WTC11 (cell line): Measurements from ENCODE around the gene BCL11B. TPM values are rescaled to one million over a fixed set of nuclear protein-coding genes. Genes with fewer than 3 reads are reported as not detected.
A peak's percentile ranks its signal among the peaks of the same experiment; 100 is the strongest.

ENCODE experiments used
- ATAC-seq: fragments of 200-7000 bp; cut with Tn5 transposase; 2 replicates; pipeline ENCODE4 v1.10.0; 2021; ENCODE audit warnings: mild to moderate bottlenecking, moderate library complexity
- CTCF ChIA-PET: fragments of 300-600 bp; sonication (Branson Sonifier 250); formaldehyde crosslinking; loops from one replicate; lab custom pipeline; 2021; ENCODE audit warnings: antibody characterized with exemption; lab: Charles Lee
- POLR2A ChIA-PET: fragments of 350-600 bp; sonication (Branson Sonifier 250); formaldehyde crosslinking; loops from one replicate; lab custom pipeline; 2021; ENCODE audit warnings: antibody characterized with exemption; lab: Charles Lee
- DNase-seq: peaks from one replicate; pipeline ENCODE4 v3.0.0; 2021; ENCODE audit warnings: low spot score
- H3K27ac Mint-ChIP-seq: 2 replicates; pipeline ENCODE4 v1.8.0; 2021; ENCODE audit warnings: mixed read lengths
- H3K27me3 Mint-ChIP-seq: 2 replicates; pipeline ENCODE4 v1.8.0; 2021; ENCODE audit warnings: low read depth, mild to moderate bottlenecking, moderate library complexity, mixed read lengths
- H3K36me3 Mint-ChIP-seq: 2 replicates; pipeline ENCODE4 v1.8.0; 2021; ENCODE audit warnings: mixed read lengths
- H3K4me1 Mint-ChIP-seq: 2 replicates; pipeline ENCODE4 v1.8.0; 2022; ENCODE audit warnings: mixed read lengths
- H3K4me3 Mint-ChIP-seq: 2 replicates; pipeline ENCODE4 v1.8.0; 2021; ENCODE audit warnings: mild to moderate bottlenecking, moderate library complexity, mixed read lengths
- H3K9me3 Mint-ChIP-seq: 2 replicates; pipeline ENCODE4 v1.8.0; 2021; ENCODE audit warnings: mixed read lengths
- CREM ChIP-seq: sonication (generic); formaldehyde crosslinking; IDR thresholded peaks from 2 replicates; pipeline ENCODE4 v1.8.1; 2022; ENCODE audit warnings: mild to moderate bottlenecking, missing genetic modification reagents, moderate library complexity
- ETV6 ChIP-seq: sonication (generic); formaldehyde crosslinking; IDR thresholded peaks from 2 replicates; pipeline ENCODE4 v1.8.1; 2022; ENCODE audit warnings: mild to moderate bottlenecking, missing genetic modification reagents
- FOXJ3 ChIP-seq: sonication (generic); formaldehyde crosslinking; IDR thresholded peaks from 2 replicates; pipeline ENCODE4 v1.9.0; 2021; ENCODE audit warnings: missing genetic modification reagents, mild to moderate bottlenecking, borderline replicate concordance
- RELA ChIP-seq: sonication (generic); formaldehyde crosslinking; IDR thresholded peaks from 2 replicates; pipeline ENCODE4 v1.8.1; 2022; ENCODE audit warnings: missing genetic modification reagents, mild to moderate bottlenecking, borderline replicate concordance
- SMAD4 ChIP-seq: sonication (generic); formaldehyde crosslinking; IDR thresholded peaks from 2 replicates; pipeline ENCODE4 v1.8.0; 2022; ENCODE audit warnings: mild to moderate bottlenecking, missing genetic modification reagents
- TCF7 ChIP-seq: sonication (generic); formaldehyde crosslinking; IDR thresholded peaks from 2 replicates; pipeline ENCODE4 v1.8.0; 2022; ENCODE audit warnings: mild to moderate bottlenecking, low read depth, missing genetic modification reagents, moderate library complexity
- total RNA-seq: library from RNA; stranded (reverse); gene quantifications from 3 replicates; pipeline ENCODE4 v1.2.3, GENCODE V29; 2021
- TF ChIP-seq, protein P1 (sequence below): sonication (generic); formaldehyde crosslinking; IDR thresholded peaks from 2 replicates; pipeline ENCODE4 v1.8.1; 2022; ENCODE audit warnings: missing genetic modification reagents, borderline replicate concordance
- TF ChIP-seq, protein P2 (sequence below): sonication (generic); formaldehyde crosslinking; IDR thresholded peaks from 2 replicates; pipeline ENCODE4 v1.8.1; 2022; ENCODE audit warnings: mild to moderate bottlenecking, moderate library complexity, missing genetic modification reagents
- TF ChIP-seq, protein P3 (sequence below): sonication (generic); formaldehyde crosslinking; IDR thresholded peaks from 2 replicates; pipeline ENCODE4 v1.8.1; 2023; ENCODE audit warnings: mild to moderate bottlenecking, missing genetic modification reagents
- TF ChIP-seq, protein P4 (sequence below): sonication (generic); formaldehyde crosslinking; IDR thresholded peaks from 2 replicates; pipeline ENCODE4 v1.8.0; 2022; ENCODE audit warnings: mild to moderate bottlenecking, missing genetic modification reagents
- TF ChIP-seq, protein P5 (sequence below): fragments of 250-450 bp; sonication (Bioruptor Pico); IDR thresholded peaks from 2 replicates; pipeline ENCODE4 v1.8.0; 2021; ENCODE audit warnings: mild to moderate bottlenecking
- TF ChIP-seq, protein P6 (sequence below): fragments of 200-600 bp; IDR thresholded peaks from 2 replicates; pipeline ENCODE4 v1.8.0; 2022; ENCODE audit warnings: antibody characterized with exemption
- TF ChIP-seq, protein P7 (sequence below): sonication (generic); formaldehyde crosslinking; IDR thresholded peaks from 2 replicates; pipeline ENCODE4 v1.8.1; 2022; ENCODE audit warnings: mild to moderate bottlenecking, missing genetic modification reagents, moderate library complexity, borderline replicate concordance
- TF ChIP-seq, protein P8 (sequence below): sonication (generic); formaldehyde crosslinking; IDR thresholded peaks from 2 replicates; pipeline ENCODE4 v1.8.1; 2022; ENCODE audit warnings: low read depth, mild to moderate bottlenecking, moderate library complexity, missing genetic modification reagents, borderline replicate concordance
- TF ChIP-seq, protein P9 (sequence below): fragments of 250-450 bp; sonication (Bioruptor Pico); IDR thresholded peaks from 2 replicates; pipeline ENCODE4 v1.9.0; 2021; ENCODE audit warnings: moderate library complexity, mild to moderate bottlenecking, inconsistent platforms, borderline replicate concordance

BCL11B gene
- total RNA-seq, 1 experiment from 2014 or later = 9.1 TPM

DNA sequence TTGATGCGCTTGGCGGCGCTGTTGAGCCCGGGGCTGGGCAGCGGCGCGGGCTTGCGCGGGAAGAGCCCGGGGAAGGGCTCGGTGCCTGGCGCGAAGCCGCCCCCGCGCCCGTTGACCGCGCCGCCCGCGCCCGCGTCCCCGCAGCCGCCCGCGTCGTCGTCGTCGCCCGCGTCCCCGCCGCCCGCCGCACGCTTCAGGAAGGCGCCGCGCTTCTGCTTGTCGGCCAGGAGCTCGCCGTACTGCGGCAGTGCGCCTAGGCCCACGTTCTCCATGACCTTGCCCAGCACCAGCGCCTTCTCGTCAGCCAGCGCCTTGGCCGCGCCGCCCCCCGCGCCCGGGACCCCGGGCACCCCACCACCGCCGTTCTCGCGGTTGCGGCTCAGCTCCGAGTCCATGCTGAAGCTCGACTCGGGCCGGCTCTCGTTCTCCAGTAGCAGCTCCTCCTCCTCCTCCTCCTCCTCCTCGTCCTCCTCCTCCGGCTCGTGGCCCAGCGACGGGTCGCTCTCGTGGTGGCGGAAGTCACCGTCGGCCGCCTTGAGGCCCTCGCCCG, 97.2 kb downstream of the BCL11B start (continued):
- TF ChIP-seq, protein P1, sequence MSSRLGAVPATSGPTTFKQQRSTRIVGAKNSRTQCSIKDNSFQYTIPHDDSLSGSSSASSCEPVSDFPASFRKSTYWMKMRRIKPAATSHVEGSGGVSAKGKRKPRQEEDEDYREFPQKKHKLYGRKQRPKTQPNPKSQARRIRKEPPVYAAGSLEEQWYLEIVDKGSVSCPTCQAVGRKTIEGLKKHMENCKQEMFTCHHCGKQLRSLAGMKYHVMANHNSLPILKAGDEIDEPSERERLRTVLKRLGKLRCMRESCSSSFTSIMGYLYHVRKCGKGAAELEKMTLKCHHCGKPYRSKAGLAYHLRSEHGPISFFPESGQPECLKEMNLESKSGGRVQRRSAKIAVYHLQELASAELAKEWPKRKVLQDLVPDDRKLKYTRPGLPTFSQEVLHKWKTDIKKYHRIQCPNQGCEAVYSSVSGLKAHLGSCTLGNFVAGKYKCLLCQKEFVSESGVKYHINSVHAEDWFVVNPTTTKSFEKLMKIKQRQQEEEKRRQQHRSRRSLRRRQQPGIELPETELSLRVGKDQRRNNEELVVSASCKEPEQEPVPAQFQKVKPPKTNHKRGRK = no peak
- TF ChIP-seq, protein P2, sequence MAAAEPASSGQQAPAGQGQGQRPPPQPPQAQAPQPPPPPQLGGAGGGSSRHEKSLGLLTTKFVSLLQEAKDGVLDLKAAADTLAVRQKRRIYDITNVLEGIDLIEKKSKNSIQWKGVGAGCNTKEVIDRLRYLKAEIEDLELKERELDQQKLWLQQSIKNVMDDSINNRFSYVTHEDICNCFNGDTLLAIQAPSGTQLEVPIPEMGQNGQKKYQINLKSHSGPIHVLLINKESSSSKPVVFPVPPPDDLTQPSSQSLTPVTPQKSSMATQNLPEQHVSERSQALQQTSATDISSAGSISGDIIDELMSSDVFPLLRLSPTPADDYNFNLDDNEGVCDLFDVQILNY (CRISPR knock-in tag) = no peak

DNA sequence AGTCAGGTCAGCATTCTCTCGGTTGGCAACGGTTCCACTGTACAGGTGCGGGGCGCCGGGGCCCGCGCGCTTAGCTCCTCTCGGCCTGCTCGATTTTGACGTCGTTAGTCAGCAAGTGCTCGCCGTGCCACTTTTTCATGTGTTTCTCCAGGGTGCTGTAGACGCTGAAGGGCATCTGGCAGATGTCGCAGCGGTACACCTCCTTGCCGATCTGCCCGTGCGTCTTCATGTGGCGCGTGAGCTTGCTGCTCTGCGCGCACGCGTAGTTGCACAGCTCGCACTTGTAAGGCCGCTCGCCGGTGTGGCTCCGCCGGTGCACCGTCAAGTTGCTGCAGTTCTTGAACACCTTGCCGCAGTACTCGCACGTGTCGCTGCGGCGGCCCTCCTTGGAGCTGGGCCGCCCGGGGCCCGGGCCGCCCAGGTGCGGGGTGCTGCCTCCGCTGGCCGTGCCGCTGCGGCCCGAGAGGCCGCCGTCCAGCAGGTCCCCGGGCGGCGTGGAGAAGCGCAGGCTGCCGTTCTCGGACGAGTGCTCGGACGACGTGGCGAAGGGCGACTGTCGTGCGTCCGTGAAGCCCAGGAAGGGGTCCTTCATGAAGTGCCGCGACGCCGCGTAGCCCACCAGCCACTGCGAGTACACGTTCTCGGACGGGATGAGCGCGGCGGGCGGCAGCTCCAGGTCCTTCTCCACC, 97.8 kb downstream of the BCL11B start:
- no peaks in the 10 kb centered on the region for H3K27me3 Mint-ChIP-seq
- ATAC-seq (peak; percentile 48), DNase-seq (peak; percentile 68)
- H3K4me1 Mint-ChIP-seq = peaks cover 53% of the 10 kb centered on the region
- H3K36me3 Mint-ChIP-seq = peaks cover 3% of the 10 kb centered on the region; the same call in 1 of the 2 replicates
- H3K9me3 Mint-ChIP-seq = no peaks in the 10 kb centered on the region
- TF ChIP-seq, protein P3, sequence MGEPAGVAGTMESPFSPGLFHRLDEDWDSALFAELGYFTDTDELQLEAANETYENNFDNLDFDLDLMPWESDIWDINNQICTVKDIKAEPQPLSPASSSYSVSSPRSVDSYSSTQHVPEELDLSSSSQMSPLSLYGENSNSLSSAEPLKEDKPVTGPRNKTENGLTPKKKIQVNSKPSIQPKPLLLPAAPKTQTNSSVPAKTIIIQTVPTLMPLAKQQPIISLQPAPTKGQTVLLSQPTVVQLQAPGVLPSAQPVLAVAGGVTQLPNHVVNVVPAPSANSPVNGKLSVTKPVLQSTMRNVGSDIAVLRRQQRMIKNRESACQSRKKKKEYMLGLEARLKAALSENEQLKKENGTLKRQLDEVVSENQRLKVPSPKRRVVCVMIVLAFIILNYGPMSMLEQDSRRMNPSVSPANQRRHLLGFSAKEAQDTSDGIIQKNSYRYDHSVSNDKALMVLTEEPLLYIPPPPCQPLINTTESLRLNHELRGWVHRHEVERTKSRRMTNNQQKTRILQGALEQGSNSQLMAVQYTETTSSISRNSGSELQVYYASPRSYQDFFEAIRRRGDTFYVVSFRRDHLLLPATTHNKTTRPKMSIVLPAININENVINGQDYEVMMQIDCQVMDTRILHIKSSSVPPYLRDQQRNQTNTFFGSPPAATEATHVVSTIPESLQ = no peak
- TF ChIP-seq, protein P4, sequence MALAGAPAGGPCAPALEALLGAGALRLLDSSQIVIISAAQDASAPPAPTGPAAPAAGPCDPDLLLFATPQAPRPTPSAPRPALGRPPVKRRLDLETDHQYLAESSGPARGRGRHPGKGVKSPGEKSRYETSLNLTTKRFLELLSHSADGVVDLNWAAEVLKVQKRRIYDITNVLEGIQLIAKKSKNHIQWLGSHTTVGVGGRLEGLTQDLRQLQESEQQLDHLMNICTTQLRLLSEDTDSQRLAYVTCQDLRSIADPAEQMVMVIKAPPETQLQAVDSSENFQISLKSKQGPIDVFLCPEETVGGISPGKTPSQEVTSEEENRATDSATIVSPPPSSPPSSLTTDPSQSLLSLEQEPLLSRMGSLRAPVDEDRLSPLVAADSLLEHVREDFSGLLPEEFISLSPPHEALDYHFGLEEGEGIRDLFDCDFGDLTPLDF (CRISPR knock-in tag) = no peak
- TF ChIP-seq, protein P5, sequence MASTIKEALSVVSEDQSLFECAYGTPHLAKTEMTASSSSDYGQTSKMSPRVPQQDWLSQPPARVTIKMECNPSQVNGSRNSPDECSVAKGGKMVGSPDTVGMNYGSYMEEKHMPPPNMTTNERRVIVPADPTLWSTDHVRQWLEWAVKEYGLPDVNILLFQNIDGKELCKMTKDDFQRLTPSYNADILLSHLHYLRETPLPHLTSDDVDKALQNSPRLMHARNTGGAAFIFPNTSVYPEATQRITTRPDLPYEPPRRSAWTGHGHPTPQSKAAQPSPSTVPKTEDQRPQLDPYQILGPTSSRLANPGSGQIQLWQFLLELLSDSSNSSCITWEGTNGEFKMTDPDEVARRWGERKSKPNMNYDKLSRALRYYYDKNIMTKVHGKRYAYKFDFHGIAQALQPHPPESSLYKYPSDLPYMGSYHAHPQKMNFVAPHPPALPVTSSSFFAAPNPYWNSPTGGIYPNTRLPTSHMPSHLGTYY = no peak
- TF ChIP-seq, protein P6, sequence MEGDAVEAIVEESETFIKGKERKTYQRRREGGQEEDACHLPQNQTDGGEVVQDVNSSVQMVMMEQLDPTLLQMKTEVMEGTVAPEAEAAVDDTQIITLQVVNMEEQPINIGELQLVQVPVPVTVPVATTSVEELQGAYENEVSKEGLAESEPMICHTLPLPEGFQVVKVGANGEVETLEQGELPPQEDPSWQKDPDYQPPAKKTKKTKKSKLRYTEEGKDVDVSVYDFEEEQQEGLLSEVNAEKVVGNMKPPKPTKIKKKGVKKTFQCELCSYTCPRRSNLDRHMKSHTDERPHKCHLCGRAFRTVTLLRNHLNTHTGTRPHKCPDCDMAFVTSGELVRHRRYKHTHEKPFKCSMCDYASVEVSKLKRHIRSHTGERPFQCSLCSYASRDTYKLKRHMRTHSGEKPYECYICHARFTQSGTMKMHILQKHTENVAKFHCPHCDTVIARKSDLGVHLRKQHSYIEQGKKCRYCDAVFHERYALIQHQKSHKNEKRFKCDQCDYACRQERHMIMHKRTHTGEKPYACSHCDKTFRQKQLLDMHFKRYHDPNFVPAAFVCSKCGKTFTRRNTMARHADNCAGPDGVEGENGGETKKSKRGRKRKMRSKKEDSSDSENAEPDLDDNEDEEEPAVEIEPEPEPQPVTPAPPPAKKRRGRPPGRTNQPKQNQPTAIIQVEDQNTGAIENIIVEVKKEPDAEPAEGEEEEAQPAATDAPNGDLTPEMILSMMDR = 0 out of 2 replicates have a peak, but pooled peaks have one; percentile 25
- TF ChIP-seq, protein P7, sequence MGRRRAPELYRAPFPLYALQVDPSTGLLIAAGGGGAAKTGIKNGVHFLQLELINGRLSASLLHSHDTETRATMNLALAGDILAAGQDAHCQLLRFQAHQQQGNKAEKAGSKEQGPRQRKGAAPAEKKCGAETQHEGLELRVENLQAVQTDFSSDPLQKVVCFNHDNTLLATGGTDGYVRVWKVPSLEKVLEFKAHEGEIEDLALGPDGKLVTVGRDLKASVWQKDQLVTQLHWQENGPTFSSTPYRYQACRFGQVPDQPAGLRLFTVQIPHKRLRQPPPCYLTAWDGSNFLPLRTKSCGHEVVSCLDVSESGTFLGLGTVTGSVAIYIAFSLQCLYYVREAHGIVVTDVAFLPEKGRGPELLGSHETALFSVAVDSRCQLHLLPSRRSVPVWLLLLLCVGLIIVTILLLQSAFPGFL (CRISPR knock-in tag) = no peak
- TF ChIP-seq ETV6 (CRISPR knock-in tag) = no peak
- no peak for TF ChIP-seq SMAD4 (CRISPR knock-in tag)
- H3K27ac Mint-ChIP-seq = peak overlapping the region; percentile 52; the same call in 1 of the 2 replicates
- ChIA-PET CTCF (interaction anchor here (0.8 to 3.0 kb wide), 16 partner anchors 9 to 236 kb away, joined by 3 to 12 read pairs (median 4); no protein-coding TSS in a partner anchor), POLR2A (interaction anchor here (0.9 kb wide), 1 partner anchor 9 kb away, joined by 3 read pairs; no protein-coding TSS in a partner anchor)
- H3K4me3 Mint-ChIP-seq = no peak overlapping the region

DNA sequence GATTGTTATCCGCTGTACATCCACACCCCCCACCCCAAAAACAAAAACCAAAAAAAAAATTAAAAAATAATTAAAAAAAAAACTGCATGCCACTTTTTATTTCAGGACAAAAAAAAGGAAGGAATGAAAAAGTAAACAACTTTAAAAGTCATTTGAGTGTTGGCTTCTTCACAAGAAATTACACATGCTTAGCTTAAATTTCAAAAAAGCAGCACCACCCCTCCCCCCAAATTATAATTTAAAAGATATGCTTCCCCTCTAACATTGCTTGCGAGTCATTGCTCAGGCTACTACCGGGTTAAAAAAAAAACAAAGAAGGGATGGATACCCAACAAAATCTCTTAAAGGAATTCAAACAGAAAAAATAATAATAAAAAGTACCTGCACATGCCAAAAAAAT, 98.5 kb downstream of the BCL11B start:
- POLR2A ChIA-PET = interaction anchor here (0.9 kb wide), 1 partner anchor 9 kb away, joined by 3 read pairs; no protein-coding TSS in a partner anchor
- no peak overlapping the region for H3K27ac Mint-ChIP-seq
- no peak for TF ChIP-seq CREM (CRISPR knock-in tag)
- TF ChIP-seq, protein P8, sequence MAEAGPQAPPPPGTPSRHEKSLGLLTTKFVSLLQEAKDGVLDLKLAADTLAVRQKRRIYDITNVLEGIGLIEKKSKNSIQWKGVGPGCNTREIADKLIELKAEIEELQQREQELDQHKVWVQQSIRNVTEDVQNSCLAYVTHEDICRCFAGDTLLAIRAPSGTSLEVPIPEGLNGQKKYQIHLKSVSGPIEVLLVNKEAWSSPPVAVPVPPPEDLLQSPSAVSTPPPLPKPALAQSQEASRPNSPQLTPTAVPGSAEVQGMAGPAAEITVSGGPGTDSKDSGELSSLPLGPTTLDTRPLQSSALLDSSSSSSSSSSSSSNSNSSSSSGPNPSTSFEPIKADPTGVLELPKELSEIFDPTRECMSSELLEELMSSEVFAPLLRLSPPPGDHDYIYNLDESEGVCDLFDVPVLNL = no peak
- TF ChIP-seq FOXJ3 (CRISPR knock-in tag) = no peak
- TF ChIP-seq RELA (CRISPR knock-in tag) = no peak
- no peak for TF ChIP-seq TCF7 (CRISPR knock-in tag)
- TF ChIP-seq, protein P9, sequence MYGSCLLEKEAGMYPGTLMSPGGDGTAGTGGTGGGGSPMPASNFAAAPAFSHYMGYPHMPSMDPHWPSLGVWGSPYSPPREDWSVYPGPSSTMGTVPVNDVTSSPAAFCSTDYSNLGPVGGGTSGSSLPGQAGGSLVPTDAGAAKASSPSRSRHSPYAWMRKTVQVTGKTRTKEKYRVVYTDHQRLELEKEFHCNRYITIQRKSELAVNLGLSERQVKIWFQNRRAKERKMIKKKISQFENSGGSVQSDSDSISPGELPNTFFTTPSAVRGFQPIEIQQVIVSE (CRISPR knock-in tag) = no peak
- TF ChIP-seq, protein P1 = no peak

More for the DNA sequence above, 98.5 kb downstream of the BCL11B start:
- H3K36me3 Mint-ChIP-seq = peaks cover 3% of the 10 kb centered on the region; the same call in 1 of the 2 replicates
- ATAC-seq (no peak), DNase-seq (no peak)
- no peaks in the 10 kb centered on the region for H3K9me3 Mint-ChIP-seq
- H3K4me3 Mint-ChIP-seq = no peak overlapping the region
- no peaks in the 10 kb centered on the region for H3K27me3 Mint-ChIP-seq
- peaks cover 48% of the 10 kb centered on the region for H3K4me1 Mint-ChIP-seq
- CTCF ChIA-PET = interaction anchor here (1.2 to 3.0 kb wide), 8 partner anchors 11 to 147 kb away, joined by 3 to 12 read pairs (median 5); no protein-coding TSS in a partner anchor
